Uterus (tissue), 4 donors: ENCODE measurements around the gene GALR1. TPM values are rescaled to one million over a fixed set of nuclear protein-coding genes. Genes with fewer than 3 reads are reported as not detected.

Experiments used
- DNase-seq, 2 donors: peaks; one replicate each; pipeline ENCODE4 v3.0.0-alpha.2; 2019 to 2020
- H3K27ac ChIP-seq, 2 donors: fragments of 200-600 bp; sonication (generic); 1 replicate in 1 of 2; 2 replicates in 1 of 2; pipeline ENCODE4 v1.5.1; 2016 to 2018
- H3K27me3 ChIP-seq, 2 donors: fragments of 200-600 bp; sonication (generic); one replicate each; pipeline ENCODE4 v1.5.1; 2018 to 2019; ENCODE audit warnings: control low read depth in 1 of 2
- H3K36me3 ChIP-seq, 2 donors: fragments of 200-600 bp; sonication (generic); one replicate each; pipeline ENCODE4 v1.5.1; 2019; ENCODE audit warnings: control low read depth in 1 of 2
- H3K4me1 ChIP-seq, 2 donors: fragments of 200-600 bp; sonication (generic); one replicate each; pipeline ENCODE4 v1.5.1; 2018 to 2019; ENCODE audit warnings: control low read depth in 1 of 2
- H3K4me3 ChIP-seq, 2 donors: fragments of 200-600 bp; sonication (generic); 1 replicate in 1 of 2; 2 replicates in 1 of 2; pipeline ENCODE4 v1.5.1; 2018 to 2019; ENCODE audit warnings: mild to moderate bottlenecking in 1 of 2
- H3K9me3 ChIP-seq, 2 donors: fragments of 200-600 bp; sonication (generic); one replicate each; pipeline ENCODE4 v1.5.1; 2019; ENCODE audit warnings: control low read depth in 1 of 2
- POLR2A ChIP-seq, 2 donors: fragments of 450-650 bp; IDR thresholded peaks; one replicate each; pipeline ENCODE4 v1.6.1; 2016; ENCODE audit warnings: antibody characterized with exemption in 2 of 2, mild to moderate bottlenecking in 1 of 2, moderate library complexity in 1 of 2
- intact Hi-C: fragments of 100-400 bp; cut with DNase I; formaldehyde crosslinking; loops from one replicate; pipeline ENCODE4 v1.15.1; 2023; ENCODE audit warnings: low total_unique reads
- total RNA-seq, 4 donors: library from RNA; depleted of rRNA in 3 of 4; stranded (reverse); fragments of >200 nt in 3 of 4; gene quantifications; one replicate each; pipeline versions ENCODE4 v1.1.0 to v1.2.4, GENCODE V29; 2014 to 2023
- TF ChIP-seq, protein P1 (sequence below), 4 experiments: fragments of 200-600 bp in 2 of 4; fragments of 450-650 bp in 2 of 4; sonication (generic) in 2 of 4; IDR thresholded peaks; one replicate each; pipeline ENCODE4 v1.5.1; 2016 to 2019; ENCODE audit warnings: antibody characterized with exemption in 4 of 4, mild to moderate bottlenecking in 2 of 4, moderate library complexity in 1 of 4
- donor health status: DM: yes; HTN: yes; CAD: no.

Gene GALR1
- total RNA-seq, 4 donors from 2014 or later: 0.21 TPM; not detected in 3

DNA sequence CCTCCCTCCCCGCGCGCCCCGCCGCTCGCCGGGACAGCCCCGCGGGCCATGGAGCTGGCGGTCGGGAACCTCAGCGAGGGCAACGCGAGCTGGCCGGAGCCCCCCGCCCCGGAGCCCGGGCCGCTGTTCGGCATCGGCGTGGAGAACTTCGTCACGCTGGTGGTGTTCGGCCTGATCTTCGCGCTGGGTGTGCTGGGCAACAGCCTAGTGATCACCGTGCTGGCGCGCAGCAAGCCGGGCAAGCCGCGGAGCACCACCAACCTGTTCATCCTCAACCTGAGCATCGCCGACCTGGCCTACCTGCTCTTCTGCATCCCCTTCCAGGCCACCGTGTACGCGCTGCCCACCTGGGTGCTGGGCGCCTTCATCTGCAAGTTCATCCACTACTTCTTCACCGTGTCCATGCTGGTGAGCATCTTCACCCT, 865 bp downstream of the GALR1 start:
- no peaks in the 10 kb centered on the region for H3K9me3 ChIP-seq
- H3K4me1 ChIP-seq: peaks cover 0 to 18% of the 10 kb centered on the region in 2 donors
- H3K27ac ChIP-seq: no peak overlapping the region
- H3K36me3 ChIP-seq: no peaks in the 10 kb centered on the region
- H3K27me3 ChIP-seq: peaks cover 0 to 26% of the 10 kb centered on the region in 2 donors
- intact Hi-C loops: no loop called here
- no peak overlapping the region for H3K4me3 ChIP-seq
- no peak for TF ChIP-seq POLR2A (IDR thresholded peaks at IDR 0.05)
- TF ChIP-seq, protein P1, sequence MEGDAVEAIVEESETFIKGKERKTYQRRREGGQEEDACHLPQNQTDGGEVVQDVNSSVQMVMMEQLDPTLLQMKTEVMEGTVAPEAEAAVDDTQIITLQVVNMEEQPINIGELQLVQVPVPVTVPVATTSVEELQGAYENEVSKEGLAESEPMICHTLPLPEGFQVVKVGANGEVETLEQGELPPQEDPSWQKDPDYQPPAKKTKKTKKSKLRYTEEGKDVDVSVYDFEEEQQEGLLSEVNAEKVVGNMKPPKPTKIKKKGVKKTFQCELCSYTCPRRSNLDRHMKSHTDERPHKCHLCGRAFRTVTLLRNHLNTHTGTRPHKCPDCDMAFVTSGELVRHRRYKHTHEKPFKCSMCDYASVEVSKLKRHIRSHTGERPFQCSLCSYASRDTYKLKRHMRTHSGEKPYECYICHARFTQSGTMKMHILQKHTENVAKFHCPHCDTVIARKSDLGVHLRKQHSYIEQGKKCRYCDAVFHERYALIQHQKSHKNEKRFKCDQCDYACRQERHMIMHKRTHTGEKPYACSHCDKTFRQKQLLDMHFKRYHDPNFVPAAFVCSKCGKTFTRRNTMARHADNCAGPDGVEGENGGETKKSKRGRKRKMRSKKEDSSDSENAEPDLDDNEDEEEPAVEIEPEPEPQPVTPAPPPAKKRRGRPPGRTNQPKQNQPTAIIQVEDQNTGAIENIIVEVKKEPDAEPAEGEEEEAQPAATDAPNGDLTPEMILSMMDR (IDR thresholded peaks at IDR 0.05): no peak
- DNase-seq: no peak

- intact Hi-C loops: no loop called here
- Histone ChIP-seq H3K27ac (no peak overlapping the region), H3K9me3 (no peaks in the 10 kb centered on the region), H3K36me3 (no peaks in the 10 kb centered on the region), H3K4me1 (peaks cover 0 to 18% of the 10 kb centered on the region in 2 donors), H3K4me3 (no peak overlapping the region), H3K27me3 (peaks cover 0 to 26% of the 10 kb centered on the region in 2 donors)
- TF ChIP-seq, protein P1 (IDR thresholded peaks at IDR 0.05): no peak
- TF ChIP-seq POLR2A (IDR thresholded peaks at IDR 0.05): no peak
- DNase-seq: no peak
Measured at GRCh38 chr18:77250926-77251729, 1.5 kb downstream of the GALR1 start.

- no peak overlapping the region for H3K4me3 ChIP-seq
- DNase-seq: no peak
- no peak for TF ChIP-seq POLR2A (IDR thresholded peaks at IDR 0.05)
- TF ChIP-seq, protein P1 (IDR thresholded peaks at IDR 0.05): no peak
- no peaks in the 10 kb centered on the region for H3K36me3 ChIP-seq
- peaks cover 0 to 26% of the 10 kb centered on the region in 2 donors for H3K27me3 ChIP-seq
- H3K27ac ChIP-seq: no peak overlapping the region
- intact Hi-C loops: no loop called here
- H3K9me3 ChIP-seq: no peaks in the 10 kb centered on the region
- peaks cover 0 to 18% of the 10 kb centered on the region in 2 donors for H3K4me1 ChIP-seq
Measured at GRCh38 chr18:77251730-77252050, 2.0 kb downstream of the GALR1 start.

- intact Hi-C loops: no loop called here
- no peaks in the 10 kb centered on the region for H3K36me3 ChIP-seq
- DNase-seq: no peak
- TF ChIP-seq, protein P1 (IDR thresholded peaks at IDR 0.05): no peak
- TF ChIP-seq POLR2A (IDR thresholded peaks at IDR 0.05): no peak
- H3K4me1 ChIP-seq: peaks cover 0 to 11% of the 10 kb centered on the region in 2 donors
- H3K4me3 ChIP-seq: no peak overlapping the region
- no peak overlapping the region for H3K27ac ChIP-seq
- H3K27me3 ChIP-seq: peaks cover 0 to 14% of the 10 kb centered on the region in 2 donors
- no peaks in the 10 kb centered on the region for H3K9me3 ChIP-seq
Measured at GRCh38 chr18:77254711-77255405, 5.2 kb downstream of the GALR1 start.
